CD4-positive, alpha-beta T cell treated with Interleukin-12 subunit alpha and Interleukin-12 subunit beta, for 1 hour (primary cell): ENCODE measurements around the gene MRLN.
"Not testable (repeated sequence)": the region's sequence is repeated elsewhere in the genome, so short reads cannot be mapped to it uniquely, and the experiment has no call there.

Source experiments
- DNase-seq: peaks from one replicate; pipeline ENCODE4 v3.0.0-alpha.2; 2020

MRLN gene

DNA sequence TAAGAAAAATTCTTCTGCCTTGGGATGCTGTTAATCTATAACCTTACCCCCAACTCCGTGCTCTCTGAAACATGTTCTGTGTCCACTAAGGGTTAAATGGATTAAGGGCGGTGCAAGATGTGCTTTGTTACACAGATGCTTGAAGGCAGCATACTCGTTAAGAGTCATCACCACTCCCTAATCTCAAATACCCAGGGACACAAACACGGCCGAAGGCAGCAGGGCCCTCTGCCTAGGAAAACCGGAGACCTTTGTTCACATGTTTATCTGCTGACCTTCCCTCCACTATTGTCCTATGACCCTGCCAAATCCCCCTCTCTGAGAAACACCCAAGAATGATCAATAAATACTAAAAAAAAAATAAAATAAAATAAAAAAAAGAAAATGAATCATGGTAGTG lies 8.5 kb downstream of the MRLN start:
- not testable (repeated sequence) for DNase-seq

DNA sequence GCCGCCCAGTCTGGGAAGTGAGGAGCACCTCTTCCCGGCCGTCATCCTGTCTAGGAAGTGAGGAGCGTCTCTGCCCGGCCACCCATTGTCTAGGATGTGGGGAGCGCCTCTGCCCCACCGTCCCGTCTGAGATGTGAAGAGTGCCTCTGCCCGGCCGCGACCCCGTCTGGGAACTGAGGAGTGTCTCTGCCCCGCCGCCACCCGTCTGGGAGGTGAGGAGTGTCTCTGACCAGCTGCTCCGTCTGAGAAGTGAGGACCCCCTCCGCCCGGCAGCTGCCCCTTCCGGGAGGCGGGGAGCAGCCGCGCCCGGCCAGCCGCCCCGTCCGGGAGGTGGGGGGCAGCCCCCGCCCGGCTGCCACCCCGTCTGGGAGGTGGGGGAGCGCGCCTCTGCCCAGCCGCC lies 9.1 kb downstream of the MRLN start:
- DNase-seq: not testable (repeated sequence)

DNA sequence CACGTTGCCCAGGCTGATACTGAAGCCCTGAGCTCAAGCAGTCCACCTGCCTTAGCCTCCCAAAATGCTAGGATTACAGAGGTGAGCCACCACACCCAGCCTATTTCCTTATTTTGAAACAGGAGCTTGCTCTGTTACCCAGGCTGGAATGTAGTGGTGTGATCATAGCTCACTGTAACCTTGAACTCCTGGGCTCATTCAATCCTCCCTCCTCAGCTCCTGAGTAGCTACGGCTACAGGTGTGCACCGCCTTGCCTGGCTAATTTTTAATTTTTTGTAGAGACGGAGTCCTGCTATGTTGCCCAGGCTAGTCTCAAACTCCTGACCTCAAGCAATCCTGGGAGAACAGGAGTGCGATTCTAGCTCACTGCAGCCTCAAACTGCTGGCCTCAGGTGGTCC lies 11.7 kb downstream of the MRLN start:
- no peak for DNase-seq

DNA sequence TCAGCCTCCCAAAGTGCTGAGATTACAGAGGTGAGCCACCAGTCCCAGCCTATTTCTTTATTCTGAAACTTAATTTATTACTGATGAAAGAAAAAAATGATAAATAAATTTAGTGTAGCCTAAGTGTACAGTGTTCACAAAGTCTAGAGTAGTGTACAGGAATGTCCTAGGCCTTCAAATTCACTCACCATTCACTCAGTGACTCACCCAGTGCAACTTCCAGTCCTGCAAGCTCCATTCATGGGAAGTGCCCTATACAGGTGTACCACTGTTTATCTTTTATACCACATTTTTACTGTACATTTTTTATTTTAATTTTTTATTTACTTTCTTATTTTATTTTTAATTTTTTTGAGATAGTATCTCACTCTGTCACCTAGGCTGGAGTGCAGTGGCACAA lies 12.2 kb downstream of the MRLN start:
- DNase-seq: no peak

DNA sequence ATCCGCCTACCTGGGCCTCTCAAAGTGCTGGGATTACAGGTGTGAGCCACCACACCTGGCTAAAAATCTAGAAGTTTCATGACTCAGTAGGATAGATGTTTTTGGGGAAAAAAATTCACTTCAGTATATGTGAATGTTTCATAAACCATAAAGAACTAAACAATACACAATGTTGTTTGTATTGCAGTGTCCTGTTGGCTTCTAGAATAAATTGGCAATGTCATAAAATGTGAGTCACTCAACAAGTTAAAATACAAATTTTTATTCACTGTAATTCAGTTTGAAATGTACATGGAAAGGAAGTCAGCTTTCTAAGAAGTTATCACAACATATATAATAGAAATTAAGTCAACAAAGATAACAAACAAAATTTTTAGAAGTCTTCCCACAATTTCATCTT lies 16.5 kb downstream of the MRLN start:
- no peak for DNase-seq

DNA sequence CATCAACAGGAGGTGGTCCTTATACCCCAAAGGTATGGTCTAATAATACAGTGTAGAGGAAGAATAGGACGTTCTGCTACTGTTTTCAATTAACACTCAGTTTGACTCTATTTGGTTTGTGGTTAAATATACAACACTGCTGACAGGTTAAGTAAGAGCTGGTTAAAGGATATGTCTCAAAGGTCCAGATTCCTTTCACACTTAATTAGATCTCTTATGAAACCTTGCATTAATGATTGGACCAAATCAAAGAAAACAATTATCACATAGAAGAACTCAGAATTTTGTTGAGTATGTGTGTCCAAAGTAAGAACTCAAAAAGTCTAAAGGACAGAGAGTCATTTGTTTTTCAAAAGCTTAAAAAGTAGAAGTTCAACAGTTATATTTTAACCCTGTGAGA lies 18.0 kb downstream of the MRLN start:
- no peak for DNase-seq

DNA sequence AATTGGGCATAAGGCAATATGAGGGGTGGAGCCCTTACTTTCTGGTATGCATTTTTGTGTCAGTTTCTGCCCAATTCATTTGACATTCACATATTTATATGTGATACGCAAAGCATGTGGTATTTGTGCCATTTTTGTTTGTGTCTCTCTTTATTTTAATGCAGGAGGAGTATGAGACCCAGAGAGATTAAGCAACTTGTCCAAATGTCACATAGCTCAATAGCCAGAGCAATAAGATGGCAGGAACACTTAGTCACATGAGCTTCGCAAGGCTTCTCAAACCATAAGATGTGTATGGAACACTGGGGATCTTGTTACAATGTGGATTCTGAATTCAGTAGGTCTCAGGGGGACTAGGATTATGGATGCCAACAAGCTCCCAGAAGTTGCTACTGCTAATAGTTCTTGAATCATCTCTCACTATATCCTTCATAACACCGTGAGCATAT lies 19.2 kb downstream of the MRLN start:
- DNase-seq: no peak

DNA sequence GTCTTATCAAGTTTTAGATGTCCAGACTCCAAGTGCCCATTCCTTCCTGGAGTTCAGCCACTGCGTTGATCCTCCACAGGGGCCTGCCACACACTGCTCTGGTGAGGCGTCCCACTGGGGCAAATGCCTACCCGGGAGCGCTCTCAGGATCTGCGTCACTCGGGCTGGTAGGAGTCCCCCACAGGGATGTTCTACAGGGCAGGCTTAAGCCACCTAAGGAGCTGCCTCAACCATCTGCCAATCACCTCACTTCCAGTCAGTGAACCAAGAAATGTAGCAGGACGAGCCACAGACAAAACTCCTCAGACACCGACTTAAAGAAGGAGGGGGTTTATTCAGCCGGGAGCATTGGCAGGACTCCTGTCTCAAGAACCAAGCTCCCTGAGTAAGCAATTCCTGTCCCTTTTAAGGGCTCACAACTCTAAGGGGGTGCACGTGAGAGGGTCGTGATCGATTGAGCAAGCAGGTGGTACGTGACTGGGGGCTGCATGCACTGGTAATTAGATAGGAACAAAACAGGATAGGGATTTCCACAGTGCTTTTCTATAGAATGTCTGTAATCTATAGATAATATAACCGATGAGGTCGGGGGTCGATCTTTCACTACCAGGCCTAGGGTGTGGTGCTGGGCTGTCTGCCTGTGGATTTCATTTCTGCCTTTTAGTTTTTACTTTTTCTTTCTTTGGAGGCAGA lies 19.8 kb downstream of the MRLN start:
- not testable (repeated sequence) for DNase-seq

DNA sequence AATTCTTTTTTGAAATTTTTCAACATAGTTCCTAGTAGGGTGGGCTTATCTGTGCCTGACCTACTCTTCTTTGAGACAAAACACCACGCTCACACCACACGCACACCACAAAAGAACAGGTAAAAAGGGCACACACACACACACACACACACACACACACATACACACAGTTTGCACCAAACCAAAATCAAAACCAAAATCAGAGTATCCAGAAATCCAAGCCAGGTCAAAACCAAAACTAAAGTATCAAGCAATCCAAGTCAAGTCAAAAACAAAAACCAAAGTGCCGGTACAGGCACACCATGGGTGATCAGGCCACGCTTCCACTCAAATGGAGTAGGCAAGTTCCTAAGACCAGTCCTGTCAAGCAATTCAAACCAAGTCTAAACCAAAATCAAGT lies 20.4 kb downstream of the MRLN start:
- not testable (repeated sequence) for DNase-seq

DNA sequence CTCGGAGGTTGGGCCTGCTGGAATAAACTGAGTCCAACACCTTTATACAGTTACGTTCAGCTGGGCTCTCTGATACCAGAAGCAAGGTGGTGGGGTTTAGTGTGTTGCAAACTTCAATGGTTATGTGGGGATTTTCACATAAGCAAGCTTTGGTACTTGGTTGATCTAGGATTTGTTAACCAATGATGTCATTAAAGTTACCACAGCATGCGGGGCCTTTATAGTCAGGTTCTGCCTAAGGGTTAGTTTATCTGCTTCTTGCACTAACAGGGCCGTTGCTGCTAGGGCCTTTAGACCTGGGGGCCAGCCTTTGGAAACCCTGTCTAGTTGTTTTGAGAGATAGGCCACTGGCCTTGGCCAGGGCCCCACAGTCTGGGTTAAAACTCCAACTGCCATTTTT lies 24.1 kb downstream of the MRLN start:
- not testable (repeated sequence) for DNase-seq

DNA sequence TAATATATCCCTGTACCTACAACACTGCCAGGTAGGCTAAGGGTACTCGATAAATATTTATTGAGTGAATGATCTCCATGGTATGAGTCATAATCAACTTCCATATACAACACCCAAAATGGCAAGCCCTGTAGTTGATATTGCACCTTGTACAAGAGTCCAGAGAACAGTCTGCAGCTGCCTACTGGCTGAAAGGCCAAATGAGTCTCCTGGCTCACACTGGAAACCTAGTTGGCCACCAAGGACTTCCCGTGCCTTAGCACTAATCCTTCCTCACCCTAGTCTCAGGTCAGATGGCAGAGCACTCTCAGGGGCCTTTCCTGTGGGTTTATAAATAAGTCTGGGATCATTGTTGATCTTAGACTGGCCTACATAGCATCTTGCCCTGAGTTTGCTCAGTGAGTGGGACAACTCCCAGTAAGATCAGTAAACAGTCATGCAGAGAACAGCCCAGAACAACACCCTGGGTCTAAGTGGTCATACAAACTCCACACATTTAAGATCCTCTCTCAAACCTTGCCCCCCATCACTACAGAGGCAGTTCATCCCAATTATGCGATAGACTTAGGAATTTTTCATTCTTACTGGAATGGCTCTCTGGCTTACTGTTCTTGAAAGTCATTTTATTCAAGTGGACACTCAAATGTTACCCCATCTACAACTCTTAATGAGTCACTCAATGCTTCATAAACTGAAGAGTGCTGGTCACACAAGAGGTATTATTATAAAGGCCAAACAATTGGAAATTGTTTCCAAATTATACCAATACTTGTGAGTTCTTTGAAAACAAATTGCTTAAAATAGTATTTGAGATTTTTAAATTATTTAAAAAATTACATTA lies 28.9 kb downstream of the MRLN start:
- no peak for DNase-seq

DNA sequence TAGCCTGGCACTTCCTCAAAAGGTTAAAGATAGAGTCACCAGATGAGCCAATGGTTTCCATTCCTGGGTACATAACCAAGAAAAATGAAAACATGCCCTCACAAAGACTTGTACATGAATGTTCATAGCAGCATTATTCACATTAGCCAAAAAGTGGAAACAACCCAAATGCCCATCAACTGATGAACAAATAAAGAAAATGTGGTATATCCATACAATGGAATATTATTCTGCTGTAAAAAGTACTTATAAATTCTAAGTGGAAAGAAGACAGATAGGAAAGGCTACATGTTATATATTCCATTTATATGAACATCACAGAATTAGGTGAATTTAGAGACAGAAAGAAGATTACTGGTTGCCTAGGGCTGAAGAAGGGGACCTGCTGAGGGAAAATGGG lies 32.9 kb downstream of the MRLN start:
- no peak for DNase-seq

DNA sequence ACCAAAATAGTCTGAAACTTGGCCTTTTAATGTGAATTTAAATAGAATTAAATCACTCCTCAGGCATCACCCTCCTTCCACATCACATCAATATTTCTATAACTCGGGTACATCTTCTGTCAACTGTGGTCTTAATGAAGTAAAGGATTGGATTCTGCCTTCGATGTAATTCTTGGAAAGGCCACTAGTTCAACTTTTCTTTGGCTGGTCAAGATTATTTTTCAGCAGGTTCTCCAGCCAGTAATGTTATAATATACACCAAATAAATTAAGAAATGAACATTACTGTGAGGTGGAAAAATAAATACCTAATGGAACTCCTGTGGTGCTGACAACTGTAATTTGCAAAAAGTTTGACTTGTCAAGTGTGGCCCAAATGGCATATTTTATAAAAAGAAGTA lies 33.9 kb downstream of the MRLN start:
- DNase-seq: no peak

DNA sequence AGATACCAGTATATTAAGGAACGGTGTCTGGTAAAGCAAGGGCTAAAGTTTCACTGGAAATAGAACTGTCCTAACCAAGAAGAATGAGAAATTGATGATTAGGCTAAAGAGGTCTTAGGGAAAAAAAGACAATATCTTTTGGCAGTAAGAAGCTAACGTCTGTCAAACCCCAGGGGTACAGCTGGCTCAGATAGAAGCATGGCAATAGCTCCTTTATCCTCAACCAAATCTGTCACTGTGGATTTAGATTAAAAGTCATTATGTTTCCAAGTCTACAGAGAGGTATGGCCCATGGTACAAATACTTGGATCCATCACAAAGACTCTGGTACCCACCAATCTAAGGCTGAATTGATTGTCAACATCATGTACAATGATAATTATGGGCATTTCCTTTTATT lies 35.0 kb downstream of the MRLN start:
- no peak for DNase-seq

DNA sequence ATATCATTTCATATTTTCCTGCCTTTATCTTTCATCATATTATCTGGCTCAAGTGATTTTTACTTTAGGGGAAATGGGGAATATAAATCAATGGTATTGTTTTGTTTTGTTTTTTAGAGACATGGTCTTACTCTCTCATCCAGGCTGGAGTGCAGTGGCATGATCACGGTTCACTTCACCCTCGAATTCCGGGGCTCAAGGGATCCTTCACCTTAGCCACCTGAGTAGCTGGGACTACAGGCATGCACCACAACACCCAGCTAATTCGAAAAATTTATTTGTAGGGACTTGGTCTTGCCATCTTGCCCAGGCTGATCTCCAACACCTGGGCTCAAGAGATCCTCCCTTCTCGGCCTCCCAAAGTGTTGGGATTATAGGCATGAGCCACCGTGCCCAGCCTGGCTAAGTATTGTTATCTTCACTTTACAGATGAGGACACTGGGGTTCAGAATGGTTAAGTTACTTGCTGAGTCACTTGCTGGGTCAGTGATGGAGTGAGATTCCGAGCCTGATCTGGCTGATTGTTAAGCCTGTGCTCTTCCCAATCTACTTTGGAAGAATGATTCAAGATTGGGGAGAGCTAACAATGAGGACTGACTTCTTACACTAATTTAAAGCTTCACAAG lies 39.9 kb downstream of the MRLN start:
- no peak for DNase-seq

DNA sequence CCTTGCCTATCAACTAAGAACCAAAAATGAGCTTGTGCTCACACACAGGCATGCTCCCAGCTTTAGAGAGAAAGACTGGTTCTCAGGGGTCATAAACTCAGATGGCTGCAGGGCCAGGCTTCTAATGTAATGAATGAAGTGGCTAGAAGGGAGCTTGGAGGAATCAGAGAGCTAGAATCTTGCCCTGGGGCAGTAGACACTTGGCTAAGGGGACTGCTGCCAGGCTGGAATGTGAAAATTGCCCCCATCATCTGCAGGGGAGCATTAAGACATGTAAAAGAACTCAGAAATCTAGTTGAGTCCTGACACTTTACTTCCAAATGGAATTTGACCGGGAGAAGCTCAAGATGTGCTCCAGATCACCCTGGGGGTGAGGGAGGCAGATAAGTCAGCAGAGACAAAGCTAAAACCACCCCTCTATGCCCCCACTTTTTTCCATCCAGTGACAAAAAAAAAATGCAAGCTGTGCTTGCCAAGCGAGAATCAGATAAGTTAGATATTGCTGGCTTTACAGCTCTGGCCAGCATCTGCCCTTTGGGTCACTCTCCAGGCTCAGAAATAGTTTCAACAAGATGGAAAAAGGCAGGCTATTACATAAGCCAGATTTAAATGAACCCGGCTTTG lies 41.3 kb downstream of the MRLN start:
- DNase-seq: no peak

DNA sequence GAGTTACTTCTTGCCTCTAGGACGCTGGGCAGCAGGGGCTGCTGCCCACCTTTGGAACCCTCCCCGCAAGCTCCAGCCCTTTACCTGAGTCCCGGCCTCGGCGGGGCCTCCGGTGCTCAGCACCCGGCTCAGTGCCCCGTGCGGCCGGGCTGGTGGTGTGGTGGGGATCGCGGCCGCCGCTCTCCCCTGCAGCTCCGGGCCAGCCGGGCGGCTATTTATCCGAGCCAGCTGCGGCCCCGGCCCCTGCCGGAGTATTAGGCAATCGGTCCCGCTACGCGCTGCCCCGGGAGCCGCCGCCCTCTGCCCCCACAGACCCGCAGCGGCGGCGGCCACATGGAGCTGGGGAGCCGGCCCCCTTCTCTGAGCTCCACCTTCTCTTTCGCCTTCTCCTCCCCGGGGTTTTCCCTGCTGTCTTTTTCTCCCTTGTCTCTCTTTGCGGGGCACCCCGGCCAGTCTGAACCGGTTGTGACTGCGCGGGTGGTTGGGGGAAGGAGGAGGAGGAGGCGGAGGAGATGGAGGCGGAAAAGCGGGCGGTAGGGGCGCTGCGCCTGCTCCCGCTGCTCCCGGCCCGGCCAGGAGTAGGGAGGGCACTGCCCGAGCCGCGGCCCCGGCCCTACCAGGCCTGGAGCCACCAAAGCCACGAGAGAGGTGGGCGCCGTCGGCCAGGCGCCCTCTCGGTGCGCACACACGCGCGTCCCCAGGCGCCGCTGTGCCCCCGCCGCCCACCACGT lies 43.7 kb downstream of the MRLN start, which contains the start of gene SLC16A9:
SLC16A9 (minus strand) TSS at position 456 of the 731 bp plus-strand sequence. CDS start 25,559 bp downstream, outside the sequence.
- DNase-seq: no peak

DNA sequence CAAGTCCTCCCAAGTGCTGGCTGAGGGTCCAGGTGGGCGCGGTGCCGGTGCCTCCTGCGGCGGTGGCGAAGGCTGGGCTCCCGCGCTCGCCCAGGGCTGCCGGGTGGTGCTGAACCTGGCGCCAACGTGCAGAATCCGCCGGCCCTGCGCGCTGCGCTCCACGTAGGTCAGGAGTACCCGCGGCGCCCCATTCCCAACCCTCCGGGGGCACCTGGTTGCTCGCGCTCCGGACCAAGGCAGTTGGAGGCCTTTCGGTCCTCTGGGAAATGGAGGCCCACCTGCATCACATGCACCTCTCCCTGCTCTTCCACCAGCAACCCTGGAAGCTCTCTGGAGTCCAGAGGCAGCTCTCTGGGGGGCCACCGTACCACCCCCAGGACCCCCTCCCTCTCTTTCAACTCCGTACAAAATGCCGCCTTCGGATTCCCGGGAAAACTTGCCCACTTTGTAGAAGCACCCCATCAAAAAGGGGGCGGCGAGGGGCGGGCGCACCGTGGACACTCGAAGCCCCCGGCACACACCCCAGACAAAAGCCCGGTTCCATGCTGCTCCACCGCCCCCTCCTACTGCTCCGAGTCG lies 44.4 kb downstream of the MRLN start:
- no peak for DNase-seq

DNA sequence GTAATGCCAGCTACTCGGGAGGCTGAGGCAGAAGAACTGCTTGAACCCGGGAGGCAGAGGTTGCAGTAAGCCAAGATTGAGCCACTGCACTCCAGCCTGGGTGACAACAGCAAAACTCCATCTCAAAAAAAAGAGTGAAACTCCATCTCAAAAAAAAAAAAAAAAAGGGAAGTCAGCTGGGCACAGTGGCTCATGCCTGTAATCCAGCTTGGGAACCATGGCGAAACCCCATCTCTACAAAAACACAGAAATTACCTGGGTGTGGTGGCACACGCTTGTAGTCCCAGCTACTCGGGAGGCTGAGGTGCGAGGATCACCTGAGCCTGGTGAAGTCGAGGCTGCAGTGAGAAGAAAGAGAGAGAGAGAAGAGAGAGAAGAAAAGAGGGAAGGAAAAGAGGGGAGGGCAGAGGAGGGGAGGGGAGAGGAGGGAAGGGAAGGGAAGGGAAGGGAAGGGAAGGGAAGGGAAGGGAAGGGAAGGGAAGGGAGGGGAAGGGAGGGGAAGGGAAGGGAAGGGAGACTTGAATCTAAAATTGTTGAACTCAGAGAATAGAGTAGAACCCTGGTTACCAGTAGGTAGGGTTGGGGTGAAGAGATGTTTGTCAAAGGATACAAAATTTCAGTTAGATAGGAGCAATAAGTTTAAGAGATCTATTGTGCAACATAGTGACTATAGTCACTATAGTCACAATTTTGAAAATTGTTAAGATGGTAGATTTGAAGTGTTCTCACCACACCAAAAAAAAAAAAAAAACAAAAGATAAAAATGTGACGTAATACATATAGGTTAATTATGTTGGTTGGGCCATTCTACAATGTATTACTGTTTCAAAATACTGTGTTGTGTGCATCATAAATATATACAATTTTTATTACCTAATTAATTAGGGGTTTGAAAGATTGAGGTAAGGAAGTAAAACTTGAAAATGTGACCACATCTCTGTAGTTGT lies 46.1 kb downstream of the MRLN start:
- DNase-seq: no peak

DNA sequence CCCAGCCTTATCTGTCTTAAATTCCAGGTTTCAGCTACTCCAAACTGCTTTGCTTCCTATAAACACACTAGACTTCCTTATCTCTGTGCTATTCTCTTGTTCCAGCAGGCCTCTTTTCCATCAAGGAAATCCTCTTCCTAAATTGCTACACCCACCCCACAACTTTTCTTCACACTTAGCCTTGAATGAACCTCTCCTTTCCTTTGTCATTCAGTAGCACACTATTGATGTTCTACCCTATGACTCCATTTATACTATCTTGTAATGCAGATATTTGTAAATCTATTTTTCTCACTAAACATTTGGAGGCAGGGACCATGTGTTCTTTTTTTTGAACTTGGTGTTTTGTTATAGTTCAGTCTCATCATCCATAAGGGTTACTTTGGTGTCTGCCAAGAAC lies 47.3 kb downstream of the MRLN start:
- no peak for DNase-seq

DNA sequence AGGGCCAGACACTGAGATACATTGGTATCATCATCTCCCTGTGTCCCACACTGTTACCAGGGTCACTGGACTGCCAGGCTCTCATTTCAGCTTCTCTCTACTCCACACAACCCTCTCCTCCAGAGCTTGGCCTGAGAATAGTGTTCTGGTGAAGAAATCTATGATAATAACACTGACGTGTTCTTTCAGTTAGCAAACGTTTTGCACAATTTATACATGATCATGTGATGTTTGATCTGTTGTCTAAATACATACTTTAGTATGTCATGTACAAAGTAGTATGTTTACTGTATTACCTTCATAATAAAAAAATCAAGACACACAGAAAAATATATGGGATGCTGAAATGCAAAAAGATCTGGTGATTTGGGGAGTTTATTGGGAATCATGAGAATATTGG lies 48.6 kb downstream of the MRLN start:
- DNase-seq: no peak
